ENCODE measurements around the gene KCNAB1.

DNA sequence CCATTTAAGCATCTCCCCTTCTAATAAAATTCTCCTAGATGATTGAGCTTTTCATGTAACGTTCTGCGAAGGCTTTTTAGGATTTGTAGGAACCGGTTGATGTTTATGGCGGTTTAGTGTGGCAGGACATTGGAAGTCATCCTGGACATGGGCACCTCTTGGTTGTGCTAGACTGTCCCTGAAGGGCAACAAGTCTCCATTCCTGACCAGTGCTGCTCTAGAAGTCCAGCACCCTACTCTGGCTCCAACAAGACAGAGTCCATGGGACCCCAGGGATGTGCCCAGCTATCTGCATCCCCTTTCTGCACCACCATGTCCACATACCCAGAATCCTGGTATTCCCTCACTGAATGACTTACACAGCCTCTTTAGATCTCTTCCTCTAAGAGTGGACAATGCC is 46.4 kb downstream of the KCNAB1 start:
- TF ChIP-seq FOS (IDR thresholded peaks at IDR 0.05; ENCODE audit: borderline replicate concordance, insufficient read depth, low read length) (no peak), POLR2A (IDR thresholded peaks at IDR 0.05; ENCODE audit: low read depth, low read length) (no peak), POLR2AphosphoS5 (IDR thresholded peaks at IDR 0.05; ENCODE audit: insufficient read depth, low read depth, low read length) (no peak), MYC (IDR thresholded peaks at IDR 0.05; ENCODE audit: low read depth, low read length) (no peak), MAX (IDR thresholded peaks at IDR 0.05; ENCODE audit: insufficient read depth, insufficient read length) (no peak), GATA2 (IDR thresholded peaks at IDR 0.05; ENCODE audit: insufficient read depth, insufficient read length, low read depth, low read length) (no peak), EZH2 (IDR thresholded peaks at IDR 0.05; ENCODE audit: borderline replicate concordance, low read depth, low read length, severe bottlenecking) (no peak)
- TF ChIP-seq, protein P1, sequence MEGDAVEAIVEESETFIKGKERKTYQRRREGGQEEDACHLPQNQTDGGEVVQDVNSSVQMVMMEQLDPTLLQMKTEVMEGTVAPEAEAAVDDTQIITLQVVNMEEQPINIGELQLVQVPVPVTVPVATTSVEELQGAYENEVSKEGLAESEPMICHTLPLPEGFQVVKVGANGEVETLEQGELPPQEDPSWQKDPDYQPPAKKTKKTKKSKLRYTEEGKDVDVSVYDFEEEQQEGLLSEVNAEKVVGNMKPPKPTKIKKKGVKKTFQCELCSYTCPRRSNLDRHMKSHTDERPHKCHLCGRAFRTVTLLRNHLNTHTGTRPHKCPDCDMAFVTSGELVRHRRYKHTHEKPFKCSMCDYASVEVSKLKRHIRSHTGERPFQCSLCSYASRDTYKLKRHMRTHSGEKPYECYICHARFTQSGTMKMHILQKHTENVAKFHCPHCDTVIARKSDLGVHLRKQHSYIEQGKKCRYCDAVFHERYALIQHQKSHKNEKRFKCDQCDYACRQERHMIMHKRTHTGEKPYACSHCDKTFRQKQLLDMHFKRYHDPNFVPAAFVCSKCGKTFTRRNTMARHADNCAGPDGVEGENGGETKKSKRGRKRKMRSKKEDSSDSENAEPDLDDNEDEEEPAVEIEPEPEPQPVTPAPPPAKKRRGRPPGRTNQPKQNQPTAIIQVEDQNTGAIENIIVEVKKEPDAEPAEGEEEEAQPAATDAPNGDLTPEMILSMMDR (IDR thresholded peaks at IDR 0.05; ENCODE audit: extremely low read depth in 1 of 2, insufficient read depth in 1 of 2, low read depth in 1 of 2, low read length in 2 of 2) = no peak

Measured in endothelial cell of umbilical vein (primary cell).